ENCODE measurements around the gene KIF4A. TPM values are rescaled to one million over a fixed set of nuclear protein-coding genes. Genes with fewer than 3 reads are reported as not detected.

Gene KIF4A
- total and polyA plus RNA-seq, 2 of the 13 experiments (the other 11 are each of a cell fraction or from before 2014, with no cell fraction given) = 9.4 to 28.2 TPM

- TF ChIP-seq GPBP1L1 (CRISPR knock-in tag; IDR thresholded peaks at IDR 0.05) = no peak
These were observed 121.6 kb downstream of the KIF4A start (continued) for GRCh38 chrX:70411475-70411874.

GRCh38 chrX:70421618-70422017 is 131.7 kb downstream of the KIF4A start:
- no TSS peak for BruUV-seq (replicated peaks)
- DNase-seq (ENCODE audit: low spot score) = no peak
- intact Hi-C loops (cut with micrococcal nuclease; ENCODE audit: unreplicated experiment) = loop anchor here (10.0 kb wide), 1 partner anchor 243 kb away; no protein-coding TSS in a partner anchor
- Histone ChIP-seq H3K79me2 (ENCODE audit: insufficient read depth, low read length) (no peaks in the 10 kb centered on the region), H3K4me2 (ENCODE audit: low read depth, low read length) (no peak overlapping the region), H3K9ac (ENCODE audit: insufficient read depth, low read depth, low read length) (no peak overlapping the region), H3K9me3 (ENCODE audit: low read length) (no peaks in the 10 kb centered on the region), H4K20me1 (ENCODE audit: insufficient read depth, low read length) (no peaks in the 10 kb centered on the region), H3K36me3 (replicated peaks in 1 of 2; ENCODE audit: control insufficient read depth in 1 of 2, insufficient read depth in 2 of 2, low read length in 2 of 2) (no peaks in the 10 kb centered on the region; a peak in 1 of 5 replicates), H3K27ac (ENCODE audit: extremely low read length, insufficient read depth, low read length) (no peak overlapping the region), H2AFZ (ENCODE audit: low read length) (no peak overlapping the region), H3K4me1 (ENCODE audit: insufficient read depth, low read length) (peaks cover 18% of the 10 kb centered on the region), H3K27me3 (ENCODE audit: control insufficient read depth in 1 of 2, insufficient read depth in 2 of 2, low read length in 2 of 2) (no peaks in the 10 kb centered on the region), H3K4me3 (replicated peaks in 1 of 3; ENCODE audit: insufficient read depth in 1 of 3, low read depth in 2 of 3, low read length in 3 of 3) (no peak overlapping the region)
- no peak for FAIRE-seq
- POLR2A ChIA-PET = no interaction called here
- CTCF ChIA-PET (ENCODE audit: low intra/inter-chr PET ratio, low total read pairs) = no interaction called here
- in situ Hi-C loops (cut with HindIII; ENCODE audit: extremely low pct_ligation_motif_present, low pct_unique_long_range_greater_than_20kb) = no loop called here
- TF ChIP-seq ZFX (CRISPR knock-in tag; IDR thresholded peaks at IDR 0.05; ENCODE audit: low read depth) (no peak), ZNF607 (CRISPR knock-in tag; IDR thresholded peaks at IDR 0.05; ENCODE audit: borderline replicate concordance) (no peak), ZNF883 (CRISPR knock-in tag; IDR thresholded peaks at IDR 0.05; ENCODE audit: not compliant biosample characterization) (no peak), KLF12 (CRISPR knock-in tag; IDR thresholded peaks at IDR 0.05; ENCODE audit: borderline replicate concordance) (no peak), RELA (CRISPR knock-in tag; IDR thresholded peaks at IDR 0.05) (no peak), ZNF512B (CRISPR knock-in tag; IDR thresholded peaks at IDR 0.05; ENCODE audit: borderline replicate concordance) (no peak), FOXA3 (CRISPR knock-in tag; IDR thresholded peaks at IDR 0.05) (no peak), HOXD1 (CRISPR knock-in tag; IDR thresholded peaks at IDR 0.05) (no peak), FOSL1 (CRISPR knock-in tag; IDR thresholded peaks at IDR 0.05; ENCODE audit: borderline replicate concordance) (no peak), ZC3H13 (CRISPR knock-in tag; IDR thresholded peaks at IDR 0.05) (no peak), TAF1 (CRISPR knock-in tag; IDR thresholded peaks at IDR 0.05) (no peak)
- ATAC-seq = no peak
- WGBS (ENCODE audit: low lambda C conversion rate) = no CpG with 5 or more reads among the region's 2 CpGs

Data from HepG2 (cell line).